NCI-H510A treated with DMSO at 0.1 percent for 48 hours (cell line): Measurements from ENCODE around the gene HRH1.
"Not testable (repeated sequence)": the region's sequence is repeated elsewhere in the genome, so short reads cannot be mapped to it uniquely, and the experiment has no call there.

ENCODE experiments used
- DNase-seq: peaks from one replicate; lab custom pipeline; 2025; lab: John Stamatoyannopoulos, UW

HRH1 gene

DNA sequence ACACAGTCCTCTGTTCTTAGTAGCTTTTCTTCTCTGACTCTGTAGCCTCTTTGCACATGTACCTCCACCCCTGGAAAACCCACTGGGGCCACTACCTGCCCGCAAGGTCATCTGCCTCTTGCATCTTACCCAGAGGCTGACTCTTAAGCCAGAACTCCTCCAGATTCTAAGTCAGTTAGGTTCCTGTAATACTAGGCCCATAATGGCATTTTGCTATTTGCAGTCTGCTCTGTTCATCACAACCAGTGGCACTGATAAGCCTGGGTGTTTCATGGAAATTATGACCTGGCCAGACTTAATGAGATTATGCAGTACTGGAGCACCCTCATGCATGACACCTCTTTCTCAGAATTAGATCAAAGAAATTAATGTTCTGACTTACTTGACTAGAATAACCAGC, 86.2 kb downstream of the HRH1 start:
- no peak for DNase-seq

DNA sequence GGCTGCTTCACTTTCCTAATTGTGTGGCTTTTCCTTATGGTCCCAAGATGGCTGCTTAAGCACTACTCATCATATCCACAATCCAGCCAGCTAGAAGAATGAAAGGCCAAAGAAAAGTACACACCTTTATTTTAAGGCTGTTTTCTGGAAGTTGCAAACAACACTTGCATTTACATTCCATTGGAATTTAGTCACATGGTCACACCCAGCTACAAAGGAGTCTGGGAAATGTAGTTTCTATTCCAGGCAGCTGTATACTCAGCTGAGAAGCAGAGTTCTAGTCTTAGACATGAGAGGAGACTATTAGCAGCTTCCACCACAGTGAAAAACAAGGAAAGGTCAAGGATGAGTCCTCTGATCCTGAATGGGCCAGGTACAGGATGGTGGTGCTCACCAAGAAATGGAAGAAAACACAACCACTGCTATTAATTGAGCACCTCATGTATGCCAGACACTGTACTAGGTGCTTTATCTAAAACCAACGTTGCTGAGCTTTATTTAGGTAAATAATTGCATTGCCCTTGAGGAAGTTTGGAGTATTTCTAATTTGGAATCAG, 89.9 kb downstream of the HRH1 start:
- no peak for DNase-seq

DNA sequence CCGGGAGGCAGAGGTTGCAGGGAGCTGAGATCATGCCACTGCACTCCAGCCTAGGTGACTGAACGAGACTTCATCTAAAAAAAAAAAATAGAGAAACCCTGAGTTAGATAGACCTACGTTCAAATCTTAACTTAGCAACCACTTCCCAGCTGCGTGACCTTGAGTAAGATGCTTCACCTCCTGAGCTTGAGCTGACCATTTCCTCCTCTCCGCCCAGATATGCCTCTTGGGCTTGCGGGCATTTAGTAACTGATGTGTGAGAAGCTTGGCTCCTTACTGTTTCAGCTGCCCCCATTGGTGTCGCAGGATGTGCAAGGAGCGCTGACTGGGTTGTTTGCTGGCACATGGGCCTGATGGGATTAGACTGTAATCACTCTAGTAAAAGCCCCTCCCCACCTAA, 91.0 kb downstream of the HRH1 start:
- no peak for DNase-seq

DNA sequence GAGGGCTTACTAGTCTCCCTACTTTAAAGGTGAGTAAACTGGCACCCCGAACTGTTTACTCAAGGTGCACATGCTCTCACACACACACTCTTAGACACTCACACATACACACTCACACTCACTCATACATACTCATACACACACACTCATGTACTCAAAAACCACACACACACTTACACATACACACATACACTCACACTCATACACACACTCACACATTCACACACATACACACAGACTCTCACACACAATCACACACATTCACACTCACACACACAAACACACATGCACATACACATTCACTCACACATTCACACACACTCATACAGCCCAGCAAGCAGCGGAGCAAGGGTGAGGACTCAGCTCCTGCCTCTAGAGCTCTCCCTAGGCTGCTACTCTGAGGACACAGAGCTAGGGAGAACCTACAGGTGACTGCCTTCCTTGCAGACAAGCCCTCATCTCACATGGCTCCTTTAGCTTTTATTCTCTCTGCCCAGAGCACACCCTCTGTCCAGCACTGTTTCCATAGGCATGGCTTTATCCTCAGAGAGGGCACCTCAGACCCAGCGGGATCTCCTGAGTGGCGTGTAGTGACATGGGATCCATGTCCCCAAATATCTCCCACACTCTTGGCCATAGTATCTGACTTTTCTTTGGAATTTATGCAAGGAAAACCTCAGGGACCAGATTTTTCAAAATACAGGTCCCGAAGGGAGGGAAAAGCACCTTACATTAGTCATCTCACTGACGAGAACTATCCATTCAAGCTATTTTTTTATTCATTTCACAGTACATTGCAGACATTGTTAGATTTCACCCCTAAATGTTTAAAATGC, 91.8 kb downstream of the HRH1 start:
- DNase-seq = no peak

DNA sequence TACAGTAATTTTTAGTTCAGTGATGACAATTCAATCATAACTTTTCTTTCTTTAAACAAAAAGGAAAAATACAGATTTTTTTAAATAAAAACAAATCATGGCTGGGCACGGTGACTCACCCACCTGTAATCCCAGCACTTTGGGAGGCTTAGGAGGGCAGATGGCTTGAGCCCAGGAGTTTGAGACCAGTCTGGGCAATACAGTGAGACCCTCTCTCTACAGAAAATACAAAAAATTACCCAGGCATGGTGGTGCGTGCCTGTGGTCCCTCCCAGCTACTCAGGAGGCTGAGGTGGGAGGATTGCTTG, 92.3 kb downstream of the HRH1 start:
- no peak for DNase-seq

DNA sequence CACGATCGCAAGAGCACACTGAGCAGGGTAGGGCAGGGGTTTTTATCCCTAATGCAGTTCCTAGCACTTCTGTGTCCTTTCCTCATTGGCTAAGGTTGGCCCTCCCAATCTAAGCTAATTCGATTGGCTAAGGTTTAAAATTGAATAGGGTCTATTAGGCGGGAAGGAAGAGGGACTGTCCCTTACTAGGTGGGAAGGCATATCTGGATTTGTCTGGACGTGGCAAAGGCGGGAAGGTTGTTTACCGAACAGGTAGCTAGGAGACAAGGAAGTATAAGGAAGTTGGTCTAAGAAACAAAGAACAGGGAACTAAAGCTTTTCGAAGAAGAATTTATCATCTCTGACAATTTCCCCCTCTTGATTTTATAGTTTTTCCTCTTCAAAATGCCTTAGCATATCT, 93.1 kb downstream of the HRH1 start:
- no peak for DNase-seq

DNA sequence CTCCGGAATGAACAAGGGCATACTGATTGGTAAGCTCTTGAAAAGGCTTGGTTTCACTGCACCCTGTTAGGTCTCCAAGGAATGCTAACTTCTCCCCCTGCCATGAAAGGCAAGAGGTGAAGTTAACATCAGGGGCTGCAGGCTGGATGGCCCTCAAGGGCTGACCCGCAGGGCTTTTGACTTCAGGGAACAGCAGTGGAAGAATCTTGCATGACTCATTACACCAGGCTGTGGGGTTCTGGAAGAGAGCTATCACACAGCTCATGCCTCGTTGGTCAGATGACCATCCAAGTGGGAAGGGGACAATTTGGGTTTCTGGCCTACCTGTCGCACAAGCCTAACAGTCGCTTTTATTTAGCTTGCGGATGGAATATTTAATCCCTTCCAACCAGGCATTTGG, 94.3 kb downstream of the HRH1 start:
- DNase-seq = no peak

DNA sequence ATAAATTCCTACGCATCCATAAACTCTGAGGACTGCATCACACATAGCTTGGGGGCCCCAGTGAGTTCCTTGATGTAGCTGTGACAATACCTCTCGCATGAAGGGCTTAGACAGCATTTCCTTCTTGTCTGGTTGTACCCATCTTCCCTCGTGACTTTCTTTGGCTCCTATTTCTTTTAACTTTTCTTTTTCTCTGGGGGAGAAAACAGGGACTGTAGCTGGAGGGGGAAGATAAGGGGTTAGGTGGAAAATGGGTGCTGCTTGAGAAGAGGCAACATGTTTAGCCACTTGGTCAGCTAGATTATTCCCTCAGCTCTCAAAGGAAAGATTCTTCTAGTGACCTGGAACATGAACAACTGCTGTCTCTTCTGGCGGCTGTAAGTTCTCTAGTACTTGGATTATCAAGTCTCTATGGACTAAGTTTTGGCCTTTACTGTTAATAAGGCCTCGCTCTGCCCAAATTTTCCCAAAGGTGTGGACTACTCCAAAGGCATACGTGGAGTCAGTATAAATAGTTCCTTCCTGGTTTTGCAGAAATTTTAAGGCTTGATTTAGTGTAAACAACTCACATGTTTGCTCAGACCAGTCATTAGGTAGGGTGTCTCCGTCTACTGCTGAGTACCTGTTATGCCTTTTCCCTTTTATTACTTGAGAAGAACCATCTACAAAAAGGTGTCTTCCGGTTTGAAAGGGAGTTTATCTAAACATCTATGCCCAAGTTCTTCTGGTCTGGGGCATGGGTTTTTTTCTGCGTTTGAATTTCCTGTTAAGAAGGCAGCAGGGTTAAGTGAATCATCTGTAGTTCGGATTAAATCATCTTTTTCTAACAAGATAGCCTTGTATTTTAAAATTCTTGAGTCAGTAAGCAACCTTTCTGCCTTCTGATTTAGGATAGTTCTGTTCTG, 96.9 kb downstream of the HRH1 start:
- no peak for DNase-seq

DNA sequence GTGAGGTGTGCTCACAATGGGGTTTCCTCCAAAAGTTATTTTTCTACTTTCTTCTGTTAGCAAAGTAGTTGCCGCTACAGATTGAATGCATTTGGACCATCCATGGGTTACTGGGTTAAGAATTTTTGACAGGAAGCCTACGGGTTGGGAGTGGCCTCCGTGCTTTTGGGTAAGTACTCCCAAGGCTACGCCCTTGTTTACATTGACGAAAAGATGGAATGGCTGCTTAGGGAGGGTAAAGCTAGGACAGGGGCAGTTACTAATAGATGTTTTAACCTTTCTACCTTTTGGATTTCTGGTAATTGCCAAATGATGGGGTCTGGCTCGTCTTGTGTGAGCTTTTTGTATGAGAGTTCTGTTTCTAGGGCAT, 97.5 kb downstream of the HRH1 start:
- no peak for DNase-seq

DNA sequence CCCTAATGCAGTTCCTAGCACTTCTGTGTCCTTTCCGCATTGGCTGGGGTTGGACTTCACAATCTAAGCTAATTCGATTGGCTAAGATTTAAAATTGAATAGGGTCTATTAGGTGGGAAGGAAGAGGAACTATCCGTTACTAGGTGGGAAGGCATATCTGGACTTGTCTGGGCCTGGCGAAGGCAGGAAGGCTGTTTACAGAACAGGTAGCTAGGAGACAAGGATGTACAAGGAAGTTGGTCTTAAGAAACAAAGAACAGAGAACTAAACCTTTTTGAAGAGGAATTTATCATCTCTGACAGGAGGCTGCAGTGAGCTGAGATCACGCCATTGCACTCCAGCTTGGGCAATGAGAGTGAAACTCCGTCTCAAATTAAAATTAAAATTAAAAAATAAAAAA, 100.6 kb downstream of the HRH1 start:
- no peak for DNase-seq

DNA sequence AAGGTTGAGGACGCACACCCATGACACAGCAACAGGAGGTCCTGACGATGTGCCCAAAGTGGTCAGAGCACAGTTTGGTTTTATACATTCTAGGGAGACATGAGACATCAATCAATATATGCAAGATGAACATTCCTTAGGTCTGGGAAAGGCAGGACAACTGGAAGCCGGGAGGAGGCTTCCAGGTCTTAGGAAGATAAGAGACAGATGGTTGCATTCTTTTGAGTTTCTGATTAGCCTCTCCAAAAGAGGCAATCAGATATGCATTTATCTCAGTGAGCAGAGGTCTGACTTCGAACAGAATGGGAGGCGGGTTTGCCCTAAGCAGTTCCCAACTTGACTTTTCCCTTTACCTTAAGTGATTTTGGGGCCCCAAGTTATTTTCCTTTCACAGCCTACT, 101.2 kb downstream of the HRH1 start:
- DNase-seq = not testable (repeated sequence)

DNA sequence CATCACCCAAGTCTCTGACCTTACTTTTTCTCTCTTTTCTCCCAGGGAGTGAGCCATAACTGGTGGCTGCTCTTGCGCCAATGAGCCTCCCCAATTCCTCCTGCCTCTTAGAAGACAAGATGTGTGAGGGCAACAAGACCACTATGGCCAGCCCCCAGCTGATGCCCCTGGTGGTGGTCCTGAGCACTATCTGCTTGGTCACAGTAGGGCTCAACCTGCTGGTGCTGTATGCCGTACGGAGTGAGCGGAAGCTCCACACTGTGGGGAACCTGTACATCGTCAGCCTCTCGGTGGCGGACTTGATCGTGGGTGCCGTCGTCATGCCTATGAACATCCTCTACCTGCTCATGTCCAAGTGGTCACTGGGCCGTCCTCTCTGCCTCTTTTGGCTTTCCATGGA, 104.7 kb downstream of the HRH1 start:
- no peak for DNase-seq

DNA sequence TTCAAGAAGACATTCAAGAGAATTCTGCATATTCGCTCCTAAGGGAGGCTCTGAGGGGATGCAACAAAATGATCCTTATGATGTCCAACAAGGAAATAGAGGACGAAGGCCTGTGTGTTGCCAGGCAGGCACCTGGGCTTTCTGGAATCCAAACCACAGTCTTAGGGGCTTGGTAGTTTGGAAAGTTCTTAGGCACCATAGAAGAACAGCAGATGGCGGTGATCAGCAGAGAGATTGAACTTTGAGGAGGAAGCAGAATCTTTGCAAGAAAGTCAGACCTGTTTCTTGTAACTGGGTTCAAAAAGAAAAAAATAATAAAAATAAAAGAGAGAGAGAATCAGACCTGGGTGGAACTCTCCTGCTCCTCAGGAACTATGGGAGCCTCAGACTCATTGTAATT, 106.2 kb downstream of the HRH1 start:
- DNase-seq = no peak

DNA sequence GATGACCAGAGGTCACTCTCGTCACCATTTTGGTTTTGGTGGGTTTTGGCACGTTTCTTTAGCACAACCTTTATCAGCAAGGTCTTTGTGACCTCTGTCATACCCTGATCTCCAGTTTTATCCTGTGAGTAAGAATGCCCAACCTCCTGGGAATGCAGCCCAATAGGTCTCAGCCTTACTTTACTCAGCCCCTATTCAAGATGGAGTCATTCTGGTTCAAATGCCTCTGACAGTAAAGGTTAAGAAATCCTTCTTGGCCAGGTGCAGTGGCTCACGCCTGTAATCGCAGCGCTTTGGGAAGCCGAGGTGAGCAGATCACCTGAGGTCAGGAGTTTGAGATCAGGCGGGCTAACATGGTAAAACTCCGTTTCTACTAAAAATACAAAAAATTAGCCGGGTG, 114.7 kb downstream of the HRH1 start:
- no peak for DNase-seq

DNA sequence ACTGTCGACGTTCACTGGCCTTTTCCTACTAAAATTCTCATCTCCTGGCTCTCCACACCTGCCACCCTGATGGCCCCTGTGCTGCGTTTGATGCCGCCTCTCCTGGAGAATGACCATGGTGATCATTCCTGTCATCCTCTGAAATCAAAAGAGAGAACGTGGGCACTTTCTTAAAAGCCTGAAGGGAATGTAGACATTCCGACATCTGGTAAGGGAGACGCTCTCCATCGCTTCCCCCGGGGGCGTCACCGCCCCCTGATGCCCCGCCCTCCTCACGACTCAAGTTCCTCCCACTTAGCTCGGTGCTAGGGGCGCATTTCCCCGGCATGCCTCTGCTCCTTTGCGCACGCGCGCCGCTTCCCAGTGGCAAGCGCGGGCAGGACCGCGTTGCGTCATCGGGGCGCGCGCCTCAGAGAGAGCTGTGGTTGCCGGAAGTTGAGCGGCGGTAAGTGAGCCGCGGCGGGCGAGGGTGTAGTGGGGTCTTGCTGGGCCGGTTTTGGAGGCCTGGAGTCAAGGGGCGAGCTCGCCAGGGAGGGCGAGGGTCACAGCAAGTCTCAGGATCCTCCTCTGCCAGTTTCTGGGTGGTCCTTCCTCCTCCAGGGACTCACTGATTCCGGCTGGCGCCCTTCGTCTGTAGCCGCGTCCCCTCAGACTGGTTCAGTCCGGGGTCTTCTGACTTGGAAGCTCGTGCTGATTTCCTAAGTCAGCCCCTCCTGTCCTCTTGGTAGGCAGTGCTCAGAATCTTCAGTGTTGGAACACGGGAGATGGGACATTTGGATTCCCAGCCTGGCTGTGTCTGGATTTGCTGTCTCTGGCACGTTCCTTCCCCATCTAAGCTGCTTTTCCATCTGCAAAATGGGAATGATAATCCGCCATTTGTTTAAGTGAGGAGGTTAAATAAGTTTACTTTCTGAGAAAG, 118.0 kb downstream of the HRH1 start, which contains the start of gene ATG7:
Gene ATG7, plus strand, starts transcription at position 412 of the 919 bp plus-strand sequence. CDS start 26,299 bp downstream, outside the sequence.
- DNase-seq = peak; percentile 82

DNA sequence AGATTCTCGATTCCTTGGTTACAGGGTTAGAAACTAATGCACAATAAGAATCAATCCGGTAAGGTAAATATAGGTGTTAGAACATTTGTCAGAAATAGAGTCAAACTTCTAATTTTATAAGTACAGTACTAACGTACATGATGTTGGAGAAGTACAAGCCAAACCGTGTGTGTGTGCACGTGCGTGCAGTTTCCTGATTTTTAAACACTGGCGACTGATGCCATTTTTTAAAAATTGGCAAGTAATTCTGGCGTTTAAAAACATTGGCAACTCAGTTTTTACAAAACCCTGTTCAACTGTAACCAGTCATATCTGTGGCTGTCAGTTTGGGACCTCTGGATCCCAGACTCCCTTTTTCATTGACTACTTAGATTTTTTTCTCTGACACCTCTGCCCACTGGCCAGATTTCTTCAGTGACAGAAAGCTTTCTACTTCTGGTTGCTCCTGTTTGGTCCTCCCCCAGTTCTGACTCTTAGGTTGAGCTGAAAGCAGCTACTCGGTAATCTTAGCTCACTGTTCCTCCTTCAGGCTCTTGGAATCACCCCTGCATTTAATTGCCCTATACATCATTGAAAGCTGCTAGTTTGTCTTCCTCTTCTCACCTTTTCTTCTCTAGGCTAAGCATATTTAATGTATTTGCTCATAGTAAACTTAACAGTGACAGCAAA, 118.7 kb downstream of the HRH1 start:
- no peak for DNase-seq

DNA sequence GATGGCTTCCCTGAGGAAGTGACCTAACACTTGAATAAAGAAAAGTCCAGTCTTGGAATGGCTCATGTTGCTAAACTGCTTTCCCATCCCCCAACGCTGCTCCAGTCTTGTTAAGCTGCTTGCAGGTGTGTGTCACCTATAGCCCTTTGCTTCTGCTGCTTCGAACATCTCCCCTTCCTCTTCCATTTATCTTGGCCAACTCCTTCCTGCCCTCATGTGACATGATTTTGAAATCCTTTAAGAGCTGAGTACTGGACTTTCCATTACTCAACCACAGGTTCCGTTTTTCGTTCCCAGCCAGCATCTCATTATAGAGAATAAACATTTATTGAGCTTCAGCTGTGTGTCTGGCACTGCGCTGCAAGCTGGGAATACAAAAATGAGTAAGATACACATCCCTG, 119.6 kb downstream of the HRH1 start:
- DNase-seq = no peak

DNA sequence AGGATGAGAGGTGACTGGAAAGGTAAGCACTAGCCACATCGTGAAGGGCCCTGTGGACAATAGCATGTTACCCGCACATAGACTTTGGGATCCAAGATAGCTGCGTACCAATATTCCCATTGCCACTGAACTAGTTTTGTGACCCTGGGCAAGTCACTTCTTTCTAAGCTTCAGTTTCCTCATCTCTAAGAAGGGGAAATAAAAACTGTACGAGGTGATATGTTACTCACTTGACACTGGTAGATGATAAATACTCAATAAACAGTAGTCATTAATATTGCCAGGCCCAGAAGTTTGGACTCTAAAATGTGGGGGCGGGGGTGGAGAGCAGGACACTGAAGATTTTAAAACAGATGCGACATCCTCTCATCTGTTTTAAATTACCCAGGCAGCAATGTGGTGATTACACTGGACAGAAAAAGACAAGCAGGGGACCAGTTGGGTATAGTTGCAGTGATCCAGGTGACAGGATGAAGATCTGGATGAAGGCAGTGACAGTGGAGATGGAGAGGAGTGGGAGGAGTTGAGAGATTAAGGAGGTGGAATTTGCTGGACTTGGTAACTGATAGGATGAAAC, 120.4 kb downstream of the HRH1 start:
- no peak for DNase-seq

DNA sequence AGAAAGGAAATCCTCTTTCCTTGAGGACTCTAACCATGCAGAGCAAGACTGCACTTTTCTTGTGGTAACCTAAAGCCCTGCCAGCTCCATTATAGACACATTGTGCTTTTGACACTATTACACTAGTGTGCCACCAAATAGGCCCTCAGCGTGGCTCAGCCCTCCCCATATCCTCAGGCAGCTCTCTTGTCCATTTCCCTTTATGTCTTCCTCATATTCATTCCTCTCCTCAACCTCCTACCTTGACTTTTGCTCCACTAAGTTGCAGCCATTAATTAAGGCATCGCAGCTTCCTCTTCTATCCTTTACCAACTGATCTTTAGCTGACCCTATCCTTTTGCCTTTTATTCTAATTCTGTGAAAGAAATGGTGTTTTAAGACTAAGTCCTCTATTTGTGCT, 121.6 kb downstream of the HRH1 start:
- no peak for DNase-seq

DNA sequence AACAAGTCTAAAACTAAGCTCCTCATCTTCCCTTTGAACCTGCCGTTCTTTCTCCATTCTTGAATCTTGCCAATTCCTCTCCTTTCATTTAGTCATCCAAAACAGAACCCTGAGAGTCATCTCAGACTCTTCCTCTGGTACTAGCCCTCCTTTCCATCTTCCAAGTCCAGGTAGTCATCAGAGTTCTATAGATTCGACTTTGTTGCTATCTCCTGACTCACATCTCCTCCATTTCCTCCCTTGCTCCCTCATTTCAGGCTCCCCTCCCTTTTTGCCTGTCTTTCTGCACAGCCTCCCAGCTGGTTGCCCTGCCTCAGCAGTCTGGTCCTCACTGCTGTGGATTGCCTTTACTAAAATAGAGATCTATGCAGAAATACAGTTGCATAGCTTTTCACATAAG, 122.6 kb downstream of the HRH1 start:
- no peak for DNase-seq
